Activated CD4-positive, alpha-beta memory T cell treated with anti-CD3 and anti-CD28 coated beads for 36 hours (primary cell): ENCODE data around the gene TGM2. TPM values are rescaled to one million over a fixed set of nuclear protein-coding genes. Genes with fewer than 3 reads are reported as not detected.

ENCODE experiments used
- CTCF ChIA-PET: fragments of 350-600 bp; sonication (Branson Sonifier 250); formaldehyde crosslinking; loops from one replicate; lab custom pipeline; 2021; ENCODE audit warnings: antibody characterized with exemption, inconsistent platforms; lab: Charles Lee
- POLR2A ChIA-PET: fragments of 350-600 bp; sonication (Branson Sonifier 250); formaldehyde crosslinking; loops from one replicate; lab custom pipeline; 2021; ENCODE audit warnings: antibody characterized with exemption; lab: Charles Lee
- DNase-seq: peaks from one replicate; pipeline ENCODE4 v3.0.0-alpha.2; 2020
- H3K27ac Mint-ChIP-seq: one replicate; pipeline ENCODE4 v1.8.0; 2021; ENCODE audit warnings: mixed read lengths
- H3K27me3 Mint-ChIP-seq: one replicate; pipeline ENCODE4 v1.8.0; 2021; ENCODE audit warnings: mixed read lengths
- H3K36me3 Mint-ChIP-seq: one replicate; pipeline ENCODE4 v1.8.0; 2021; ENCODE audit warnings: mixed read lengths
- H3K4me1 Mint-ChIP-seq: one replicate; pipeline ENCODE4 v1.8.0; 2021; ENCODE audit warnings: low read depth, mixed read lengths
- H3K4me3 Mint-ChIP-seq: one replicate; pipeline ENCODE4 v1.8.0; 2021; ENCODE audit warnings: mild to moderate bottlenecking, mixed read lengths
- H3K9me3 Mint-ChIP-seq: one replicate; pipeline ENCODE4 v1.8.0; 2021; ENCODE audit warnings: mixed read lengths
- intact Hi-C: fragments of 100-400 bp; cut with micrococcal nuclease; formaldehyde crosslinking; loops from one replicate; pipeline ENCODE4 v1.15.1; 2023
- total RNA-seq, 2 experiments: library from RNA; stranded (reverse); gene quantifications; one replicate each; pipeline ENCODE4 v1.2.3, GENCODE V29; 2021

The TGM2 gene
- total RNA-seq, 2 experiments from 2014 or later = not detected

DNA sequence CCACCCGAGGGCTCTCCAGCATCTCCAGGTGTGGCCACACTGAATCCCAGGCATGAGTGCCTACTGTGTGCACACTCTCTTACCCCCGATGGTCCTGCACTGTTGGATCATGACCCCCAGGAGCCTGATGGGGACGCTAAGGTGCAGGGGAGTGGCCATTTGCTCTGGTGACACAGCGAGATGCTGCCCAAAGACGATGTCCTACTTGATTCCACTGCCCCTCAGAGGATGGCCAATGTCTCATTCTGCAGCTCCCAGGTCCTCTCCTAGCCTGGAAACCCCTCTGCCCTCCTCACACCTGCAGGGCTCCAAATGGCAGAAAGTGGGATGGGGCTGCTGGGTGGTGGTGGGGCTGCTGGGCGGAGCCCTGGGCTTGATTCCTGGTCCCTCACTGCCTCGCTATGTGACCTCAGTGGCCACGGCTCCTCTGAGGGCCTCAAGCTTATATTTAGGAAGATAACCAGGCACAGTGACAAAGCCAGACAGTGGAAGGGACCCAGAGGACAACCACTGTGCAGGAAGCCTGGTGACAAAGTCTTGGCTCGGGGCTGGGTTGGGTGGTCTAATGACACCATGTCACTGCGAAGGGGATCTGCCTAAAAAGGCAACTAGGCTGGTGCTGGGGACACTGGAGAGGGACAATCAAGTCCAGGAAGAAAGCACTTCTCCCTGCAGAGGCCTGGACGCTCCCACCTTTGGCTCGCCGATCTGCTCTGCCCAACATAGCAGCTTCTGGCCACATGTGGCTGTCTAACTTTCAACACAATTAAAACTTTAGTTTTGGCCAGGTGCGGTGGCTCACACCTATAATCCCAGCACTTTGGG is 28.4 kb downstream of the TGM2 start:
- H3K9me3 Mint-ChIP-seq = no peaks in the 10 kb centered on the region
- H3K27me3 Mint-ChIP-seq = no peaks in the 10 kb centered on the region
- no peaks in the 10 kb centered on the region for H3K36me3 Mint-ChIP-seq
- POLR2A ChIA-PET = no interaction called here
- no peak overlapping the region for H3K4me3 Mint-ChIP-seq
- H3K4me1 Mint-ChIP-seq = peaks cover 4% of the 10 kb centered on the region
- DNase-seq = no peak
- CTCF ChIA-PET = no interaction called here
- H3K27ac Mint-ChIP-seq = no peak overlapping the region
- intact Hi-C loops = no loop called here

DNA sequence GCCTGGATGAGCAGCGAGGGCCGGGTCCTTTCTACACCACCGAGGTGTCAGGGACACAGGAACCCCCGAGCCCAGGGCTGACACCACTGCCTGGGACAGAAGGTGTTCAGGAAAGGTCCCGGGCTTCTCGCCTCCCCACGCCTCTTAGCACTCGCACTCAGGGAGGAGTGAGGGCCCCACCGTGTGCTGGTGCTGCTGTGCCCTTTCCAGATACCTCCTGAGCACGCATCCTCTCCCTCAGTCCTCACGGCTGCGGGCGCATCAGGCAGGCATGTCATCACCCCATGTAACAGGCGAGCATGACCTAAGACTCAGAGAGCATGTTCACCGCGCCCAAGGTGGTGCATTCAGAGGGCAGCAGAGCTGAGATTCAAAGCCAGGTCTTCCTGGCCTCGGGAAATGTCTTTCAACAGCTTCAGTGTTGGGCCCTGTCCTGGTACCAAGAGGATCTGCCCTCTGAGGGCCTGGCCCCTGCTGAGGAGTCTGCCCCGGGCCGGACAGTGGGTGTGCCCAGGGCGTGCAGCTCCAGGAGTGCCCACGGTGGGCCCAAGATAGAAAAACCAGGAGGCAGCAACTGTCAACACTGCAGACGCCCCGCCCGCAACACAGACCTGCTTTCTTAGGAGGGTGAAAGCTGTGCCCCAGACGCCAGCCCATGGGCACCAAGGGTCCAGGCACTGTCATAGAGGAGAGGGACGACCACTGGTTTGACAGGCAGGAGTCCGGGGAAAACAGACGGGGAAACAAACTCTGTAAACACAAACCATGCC is 29.2 kb downstream of the TGM2 start:
- Mint-ChIP-seq H3K27me3 (no peaks in the 10 kb centered on the region), H3K4me1 (peaks cover 4% of the 10 kb centered on the region), H3K27ac (no peak overlapping the region), H3K9me3 (no peaks in the 10 kb centered on the region), H3K36me3 (no peaks in the 10 kb centered on the region), H3K4me3 (no peak overlapping the region)
- intact Hi-C loops = no loop called here
- POLR2A ChIA-PET = no interaction called here
- CTCF ChIA-PET = no interaction called here
- DNase-seq = no peak

DNA sequence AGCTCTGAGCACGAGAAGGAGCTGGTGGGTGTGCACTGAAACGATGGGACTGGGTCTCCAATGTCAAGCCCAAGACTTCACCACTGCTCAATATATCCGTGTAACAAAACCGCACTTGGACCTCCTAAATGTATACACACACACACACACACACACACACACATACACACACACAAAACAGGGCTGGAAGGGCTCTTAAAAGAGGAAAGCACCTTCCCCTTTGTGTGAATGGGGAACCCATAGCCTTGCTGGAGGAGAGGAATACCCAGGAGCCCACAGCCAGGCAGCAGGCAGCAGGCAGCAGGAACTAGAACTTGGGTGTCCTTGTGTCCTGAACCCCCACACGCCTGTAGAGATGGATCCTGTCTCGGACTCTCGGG is 29.8 kb downstream of the TGM2 start:
- ChIA-PET CTCF (no interaction called here), POLR2A (no interaction called here)
- H3K27me3 Mint-ChIP-seq = no peaks in the 10 kb centered on the region
- DNase-seq = no peak
- H3K4me1 Mint-ChIP-seq = peaks cover 4% of the 10 kb centered on the region
- H3K9me3 Mint-ChIP-seq = no peaks in the 10 kb centered on the region
- H3K36me3 Mint-ChIP-seq = no peaks in the 10 kb centered on the region
- intact Hi-C loops = no loop called here
- no peak overlapping the region for H3K4me3 Mint-ChIP-seq
- no peak overlapping the region for H3K27ac Mint-ChIP-seq

DNA sequence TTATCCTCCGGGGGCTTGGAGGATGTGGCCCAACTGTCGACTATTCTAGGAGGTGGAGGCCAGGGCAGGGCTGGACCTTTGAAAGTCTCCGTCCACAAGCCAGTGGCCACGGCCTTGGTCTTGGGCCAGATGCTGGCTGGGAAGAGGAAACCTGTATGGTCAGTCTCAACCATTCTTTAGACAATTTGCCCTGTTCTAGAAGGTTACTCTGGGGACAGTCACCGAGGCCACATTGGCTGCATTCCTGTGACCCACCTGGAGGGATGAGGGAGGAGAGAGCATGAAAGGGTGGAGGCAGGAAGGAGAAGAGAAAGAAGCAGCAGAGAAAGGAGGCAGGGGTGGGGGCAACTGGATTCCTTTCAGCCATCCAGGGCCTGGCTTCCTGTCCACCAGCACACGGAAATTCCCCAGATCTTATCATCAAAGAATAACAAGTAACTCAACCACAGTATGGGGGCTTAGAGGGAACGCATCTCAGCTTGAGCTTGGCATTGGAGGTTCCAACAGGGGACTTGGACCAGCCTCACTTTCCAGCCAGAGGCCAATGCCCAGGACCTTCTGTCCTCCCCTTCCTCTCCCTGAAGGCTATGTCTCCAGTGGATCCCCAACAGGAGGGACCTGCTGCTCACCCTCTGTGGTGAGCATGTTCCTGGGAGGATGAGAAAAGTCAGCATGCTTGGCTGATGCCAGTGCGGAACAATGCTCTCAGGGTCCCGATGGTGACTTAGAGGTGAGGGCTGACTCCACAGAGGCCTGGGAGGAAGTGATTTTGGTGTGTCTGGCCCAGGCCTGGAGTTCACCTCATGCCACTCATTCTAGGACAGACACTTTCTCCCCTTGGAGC is 30.4 kb downstream of the TGM2 start:
- no peak for DNase-seq
- no peak overlapping the region for H3K4me3 Mint-ChIP-seq
- H3K36me3 Mint-ChIP-seq = no peaks in the 10 kb centered on the region
- POLR2A ChIA-PET = no interaction called here
- peaks cover 4% of the 10 kb centered on the region for H3K4me1 Mint-ChIP-seq
- CTCF ChIA-PET = no interaction called here
- no peaks in the 10 kb centered on the region for H3K9me3 Mint-ChIP-seq
- intact Hi-C loops = no loop called here
- H3K27ac Mint-ChIP-seq = no peak overlapping the region
- H3K27me3 Mint-ChIP-seq = no peaks in the 10 kb centered on the region

DNA sequence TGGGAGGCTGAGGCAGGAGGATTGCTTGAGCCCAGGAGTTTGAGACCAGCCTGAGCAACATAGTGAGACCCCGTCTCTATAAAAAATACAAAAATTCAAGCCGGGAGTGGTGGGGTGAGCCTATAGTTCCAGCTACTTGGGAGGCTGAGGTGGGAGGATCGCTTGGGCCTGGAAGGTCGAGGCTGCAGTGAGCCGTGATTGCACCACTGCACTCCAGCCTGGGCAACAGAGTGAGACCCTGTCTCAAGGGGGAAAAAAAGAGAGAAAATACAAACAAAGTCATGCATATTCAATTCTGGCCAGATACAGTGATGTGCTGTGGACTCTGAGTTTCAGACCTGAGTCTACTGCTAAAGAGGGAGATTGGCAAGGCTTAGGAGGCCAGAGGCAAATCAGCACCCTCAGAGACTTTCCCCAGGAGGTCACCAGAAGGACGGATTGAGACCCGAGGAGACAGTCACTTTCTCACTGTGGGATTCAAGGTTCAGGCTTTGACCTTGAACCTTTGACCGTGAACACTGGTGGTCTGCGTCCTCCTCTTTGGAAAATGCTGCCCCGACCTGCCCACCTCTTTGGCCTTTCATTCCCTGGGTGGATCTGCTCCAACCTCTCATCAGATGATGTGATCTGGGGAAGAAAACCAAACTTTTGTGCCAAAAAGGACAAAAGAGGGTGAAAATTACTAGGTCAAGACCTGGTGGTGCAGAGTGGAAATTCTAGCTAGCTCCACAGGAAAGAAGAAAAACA is 31.2 kb downstream of the TGM2 start:
- no peak overlapping the region for H3K27ac Mint-ChIP-seq

DNA sequence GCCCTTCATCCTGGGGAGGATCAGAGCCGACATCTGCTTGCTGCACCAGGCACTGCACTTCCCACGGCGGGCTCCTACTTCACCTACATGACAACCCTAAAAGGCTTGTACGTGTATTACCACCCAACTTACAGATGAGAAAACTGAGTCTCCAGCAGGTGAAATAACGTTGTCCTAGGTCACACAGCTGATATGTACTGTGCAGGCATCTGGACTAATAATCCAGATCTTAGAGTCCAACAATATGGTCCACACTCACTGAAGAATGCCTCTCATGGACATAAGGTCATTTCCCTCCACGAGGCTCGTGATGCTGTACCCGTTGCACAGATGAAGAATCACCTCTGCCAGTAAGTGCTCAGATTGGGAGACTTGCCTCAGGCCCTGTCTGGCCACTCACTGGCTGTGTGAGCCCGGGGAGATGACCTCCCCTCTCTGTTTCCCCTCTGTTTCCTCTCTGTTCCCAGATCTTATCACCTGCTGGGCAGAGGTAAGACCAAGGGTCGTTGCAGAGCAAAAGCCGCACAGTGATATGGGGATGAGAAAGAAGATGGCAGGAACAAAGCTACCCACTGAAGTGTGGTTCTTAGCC is 32.1 kb downstream of the TGM2 start:
- no peak for DNase-seq
- Mint-ChIP-seq H3K4me3 (no peak overlapping the region), H3K36me3 (no peaks in the 10 kb centered on the region), H3K27ac (no peak overlapping the region), H3K4me1 (peaks cover 4% of the 10 kb centered on the region), H3K27me3 (no peaks in the 10 kb centered on the region), H3K9me3 (no peaks in the 10 kb centered on the region)
- intact Hi-C loops = no loop called here
- POLR2A ChIA-PET = no interaction called here
- CTCF ChIA-PET = no interaction called here

More for the DNA sequence above, 31.2 kb downstream of the TGM2 start:
- DNase-seq = no peak
- intact Hi-C loops = no loop called here
- H3K4me1 Mint-ChIP-seq = peaks cover 4% of the 10 kb centered on the region
- ChIA-PET POLR2A (no interaction called here), CTCF (no interaction called here)
- H3K27me3 Mint-ChIP-seq = no peaks in the 10 kb centered on the region
- no peaks in the 10 kb centered on the region for H3K9me3 Mint-ChIP-seq
- H3K36me3 Mint-ChIP-seq = no peaks in the 10 kb centered on the region
- H3K4me3 Mint-ChIP-seq = no peak overlapping the region

DNA sequence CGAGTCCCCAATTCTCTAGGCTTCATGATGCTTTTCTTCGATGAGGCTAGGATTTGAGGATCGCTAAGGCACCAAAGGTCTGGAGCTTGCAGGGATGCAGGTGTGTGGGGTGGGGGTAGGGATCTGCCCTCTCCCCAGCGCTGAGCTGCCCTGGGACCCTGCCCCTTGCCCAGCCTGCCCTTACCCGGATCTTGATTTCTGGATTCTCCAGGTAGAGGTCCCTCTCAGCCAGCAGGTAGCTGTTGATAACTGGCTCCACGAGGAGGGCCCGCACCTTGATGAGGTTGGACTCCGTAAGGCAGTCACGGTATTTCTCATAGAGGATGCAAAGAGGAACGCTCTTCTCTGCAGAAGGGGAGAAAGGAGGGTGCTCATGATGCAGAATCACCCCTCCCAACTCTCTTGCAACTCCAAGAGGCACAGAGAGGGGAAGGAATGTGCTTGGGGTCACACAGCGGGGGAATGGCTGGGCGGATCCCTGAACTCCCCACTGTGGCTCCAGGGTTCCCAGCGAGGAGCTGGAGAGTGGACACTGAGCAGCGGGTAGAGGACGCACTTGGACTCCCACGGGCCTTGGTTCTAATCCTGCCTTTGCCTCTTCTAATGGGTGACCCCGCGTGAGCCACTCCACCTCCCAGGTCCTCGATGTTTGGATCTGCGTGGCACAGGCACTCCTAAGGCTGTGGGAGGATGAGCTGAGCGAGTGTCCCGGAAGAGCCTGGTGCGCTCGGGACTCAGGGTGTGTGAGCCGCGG is 32.7 kb downstream of the TGM2 start:
- no peak overlapping the region for H3K27ac Mint-ChIP-seq
- no peak overlapping the region for H3K4me3 Mint-ChIP-seq
- H3K4me1 Mint-ChIP-seq = peaks cover 4% of the 10 kb centered on the region
- H3K36me3 Mint-ChIP-seq = no peaks in the 10 kb centered on the region
- intact Hi-C loops = no loop called here
- ChIA-PET CTCF (no interaction called here), POLR2A (no interaction called here)
- no peaks in the 10 kb centered on the region for H3K9me3 Mint-ChIP-seq
- DNase-seq = no peak
- H3K27me3 Mint-ChIP-seq = no peaks in the 10 kb centered on the region

DNA sequence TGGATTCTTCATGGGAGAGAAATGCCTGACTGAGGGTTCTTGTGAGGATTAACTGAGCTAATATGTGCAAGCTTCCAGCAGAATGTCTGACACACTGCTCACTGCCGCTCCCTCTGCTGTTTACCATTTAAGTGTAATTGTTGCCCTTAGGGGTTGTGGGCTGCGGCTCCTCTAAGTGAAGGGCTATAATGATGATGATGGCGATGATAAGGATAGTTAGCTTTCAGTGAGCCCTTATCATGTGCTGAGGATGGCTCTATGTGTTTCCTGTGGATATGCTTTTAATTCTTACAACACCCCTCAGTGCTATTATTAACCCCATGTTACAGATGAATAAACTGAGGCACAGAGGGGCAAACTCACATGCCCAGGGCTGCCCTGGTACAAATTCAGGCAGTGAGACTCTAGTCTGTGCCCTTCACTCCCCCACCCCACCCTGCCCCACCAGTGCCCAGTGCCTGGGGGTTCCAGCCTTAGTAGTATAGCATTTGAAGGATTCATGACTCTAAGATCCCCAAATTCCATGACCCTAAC is 33.4 kb downstream of the TGM2 start:
- no peak for DNase-seq
- POLR2A ChIA-PET = no interaction called here
- Mint-ChIP-seq H3K36me3 (no peaks in the 10 kb centered on the region), H3K27ac (no peak overlapping the region), H3K9me3 (no peaks in the 10 kb centered on the region), H3K27me3 (no peaks in the 10 kb centered on the region), H3K4me1 (peaks cover 4% of the 10 kb centered on the region), H3K4me3 (no peak overlapping the region)
- CTCF ChIA-PET = interaction anchor here (0.8 kb wide), 1 partner anchor 74 kb away, joined by 3 read pairs; no protein-coding TSS in a partner anchor
- intact Hi-C loops = no loop called here

DNA sequence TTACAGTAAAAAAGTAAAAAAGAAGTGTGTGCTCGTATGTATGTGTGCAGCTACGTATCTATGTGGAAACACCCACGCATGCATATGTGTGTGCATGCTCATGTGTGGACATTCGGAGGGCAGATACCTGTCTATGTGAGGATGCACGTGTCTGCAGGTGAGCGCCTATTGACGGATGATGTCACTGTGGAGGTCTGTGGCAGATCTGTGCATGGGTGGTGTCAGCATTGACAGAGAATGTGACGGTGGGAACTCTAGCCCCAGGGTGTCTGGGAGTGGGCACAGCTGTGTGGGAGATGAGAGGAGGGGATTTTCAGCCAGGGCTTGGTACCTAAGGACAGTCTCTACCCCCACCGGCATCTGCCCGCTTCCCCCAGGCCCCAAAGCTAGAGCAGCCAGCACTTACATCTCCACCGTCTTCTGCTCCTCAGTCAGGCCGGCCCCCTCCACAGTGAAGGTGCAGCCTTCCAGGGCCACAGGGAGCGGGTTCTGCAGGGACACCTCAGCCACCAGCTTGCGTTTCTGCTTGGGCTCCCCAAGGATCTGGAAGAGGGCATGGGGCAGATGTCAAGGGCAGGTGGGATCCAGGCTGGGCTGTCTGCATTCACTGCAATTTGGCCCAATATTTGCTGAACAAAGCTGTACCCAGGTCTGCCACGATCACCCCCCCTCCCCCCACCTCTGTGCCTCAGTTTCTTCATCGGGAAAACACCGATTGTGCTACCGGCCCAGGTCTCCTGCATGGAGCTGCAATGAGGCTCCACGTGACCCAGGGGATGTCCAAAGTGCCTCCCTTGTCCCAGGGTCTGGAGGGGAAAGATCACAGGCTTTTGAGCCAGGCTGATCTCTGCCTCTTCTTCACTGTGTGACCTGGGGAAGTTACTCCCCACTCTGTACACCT is 34.1 kb downstream of the TGM2 start:
- H3K9me3 Mint-ChIP-seq = no peaks in the 10 kb centered on the region
- H3K4me1 Mint-ChIP-seq = peaks cover 4% of the 10 kb centered on the region
- DNase-seq = no peak
- no peak overlapping the region for H3K4me3 Mint-ChIP-seq
- intact Hi-C loops = no loop called here
- POLR2A ChIA-PET = no interaction called here
- H3K27me3 Mint-ChIP-seq = no peaks in the 10 kb centered on the region
- H3K27ac Mint-ChIP-seq = no peak overlapping the region
- no peaks in the 10 kb centered on the region for H3K36me3 Mint-ChIP-seq
- CTCF ChIA-PET = interaction anchor here (0.8 to 1.0 kb wide), 2 partner anchors 73 to 90 kb away, joined by 3 to 5 read pairs; no protein-coding TSS in a partner anchor
